RWPE2 (cell line): ENCODE data around the gene MNX1.

Experiments used
- ATAC-seq: fragments of 200-7000 bp; cut with Tn5 transposase; 3 replicates; pipeline ENCODE4 v1.9.1; 2021; ENCODE audit warnings: low read depth
- DNase-seq: peaks from one replicate; pipeline ENCODE4 v3.0.0-alpha.2; 2020; ENCODE audit warnings: low spot score
- H3K27ac ChIP-seq: fragments of 450-650 bp; 2 replicates; pipeline ENCODE4 v1.5.1; 2017; ENCODE audit warnings: mild to moderate bottlenecking; ENCODE audit not compliant: poor library complexity, severe bottlenecking
- H3K27me3 ChIP-seq: fragments of 250-450 bp; sonication (Bioruptor Pico); 2 replicates; pipeline ENCODE4 v1.5.1; 2021; ENCODE audit warnings: mild to moderate bottlenecking, moderate library complexity; ENCODE audit not compliant: insufficient read depth, poor library complexity, severe bottlenecking
- H3K36me3 ChIP-seq: fragments of 250-450 bp; sonication (Bioruptor Pico); 2 replicates; pipeline ENCODE4 v1.5.1; 2020; ENCODE audit warnings: low read depth, mild to moderate bottlenecking, moderate library complexity
- H3K4me1 ChIP-seq: fragments of 250-450 bp; sonication (Bioruptor Pico); 2 replicates; pipeline ENCODE4 v1.5.1; 2021; ENCODE audit warnings: mild to moderate bottlenecking, moderate library complexity; ENCODE audit not compliant: insufficient read depth, poor library complexity, severe bottlenecking
- H3K4me3 ChIP-seq: fragments of 250-450 bp; sonication (Bioruptor Pico); 2 replicates; pipeline ENCODE4 v1.5.1; 2021; ENCODE audit warnings: mild to moderate bottlenecking, moderate library complexity; ENCODE audit not compliant: severe bottlenecking
- H3K9me3 ChIP-seq: fragments of 250-450 bp; sonication (Bioruptor Pico); 2 replicates; pipeline ENCODE4 v1.5.1; 2021; ENCODE audit warnings: mild to moderate bottlenecking, moderate library complexity; ENCODE audit not compliant: severe bottlenecking
- TF ChIP-seq, protein P1 (sequence below): fragments of 450-650 bp; IDR thresholded peaks from one replicate; pipeline ENCODE4 v1.5.1; 2017; ENCODE audit warnings: mild to moderate bottlenecking, moderate library complexity; ENCODE audit not compliant: poor library complexity, severe bottlenecking

MNX1 gene

DNA sequence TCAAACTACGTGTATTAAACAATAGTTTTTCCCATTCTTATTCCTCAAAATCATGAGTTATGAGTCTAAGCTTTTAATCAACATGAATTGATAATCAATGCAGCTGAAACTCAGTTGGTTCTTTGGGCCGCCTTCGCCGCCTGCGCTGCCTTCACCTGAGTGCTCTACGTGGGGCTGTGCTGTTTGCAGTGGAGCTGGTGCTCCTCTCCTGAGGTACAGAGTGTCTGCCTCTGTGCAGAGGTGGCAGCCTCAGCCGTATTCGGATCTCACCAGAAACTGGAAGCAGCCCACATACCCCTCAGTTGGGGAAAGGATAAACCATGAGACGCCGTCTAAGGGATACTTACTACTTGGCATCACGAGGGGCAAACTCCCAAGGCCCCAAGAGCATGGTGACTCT lies 45.5 kb downstream of the MNX1 start:
- ATAC-seq (no peak), DNase-seq (no peak)
- Histone ChIP-seq H3K4me1 (peaks cover 18% of the 10 kb centered on the region), H3K27ac (no peak overlapping the region), H3K9me3 (no peaks in the 10 kb centered on the region), H3K36me3 (peaks cover 91% of the 10 kb centered on the region), H3K27me3 (no peaks in the 10 kb centered on the region), H3K4me3 (no peak overlapping the region)
- TF ChIP-seq, protein P1, sequence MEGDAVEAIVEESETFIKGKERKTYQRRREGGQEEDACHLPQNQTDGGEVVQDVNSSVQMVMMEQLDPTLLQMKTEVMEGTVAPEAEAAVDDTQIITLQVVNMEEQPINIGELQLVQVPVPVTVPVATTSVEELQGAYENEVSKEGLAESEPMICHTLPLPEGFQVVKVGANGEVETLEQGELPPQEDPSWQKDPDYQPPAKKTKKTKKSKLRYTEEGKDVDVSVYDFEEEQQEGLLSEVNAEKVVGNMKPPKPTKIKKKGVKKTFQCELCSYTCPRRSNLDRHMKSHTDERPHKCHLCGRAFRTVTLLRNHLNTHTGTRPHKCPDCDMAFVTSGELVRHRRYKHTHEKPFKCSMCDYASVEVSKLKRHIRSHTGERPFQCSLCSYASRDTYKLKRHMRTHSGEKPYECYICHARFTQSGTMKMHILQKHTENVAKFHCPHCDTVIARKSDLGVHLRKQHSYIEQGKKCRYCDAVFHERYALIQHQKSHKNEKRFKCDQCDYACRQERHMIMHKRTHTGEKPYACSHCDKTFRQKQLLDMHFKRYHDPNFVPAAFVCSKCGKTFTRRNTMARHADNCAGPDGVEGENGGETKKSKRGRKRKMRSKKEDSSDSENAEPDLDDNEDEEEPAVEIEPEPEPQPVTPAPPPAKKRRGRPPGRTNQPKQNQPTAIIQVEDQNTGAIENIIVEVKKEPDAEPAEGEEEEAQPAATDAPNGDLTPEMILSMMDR: no peak

DNA sequence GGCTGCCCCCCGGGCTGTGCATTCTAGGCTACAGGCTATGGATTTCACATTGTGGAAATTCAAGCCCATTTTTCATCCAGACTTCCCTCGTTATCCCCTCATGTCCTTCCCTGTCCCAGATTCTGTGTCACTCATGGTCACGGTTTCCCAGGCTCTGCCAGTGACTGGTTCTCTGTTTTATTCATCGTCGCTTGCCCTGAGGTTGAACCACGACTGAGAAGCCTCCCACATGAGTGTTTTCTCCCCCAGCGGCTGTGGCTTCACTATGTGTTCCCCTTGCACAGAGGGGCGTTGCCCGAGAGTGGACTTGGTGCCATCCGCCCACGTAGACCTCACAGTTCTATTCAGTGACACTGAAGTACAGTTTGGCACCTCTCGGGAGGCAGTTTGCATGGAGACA lies 47.0 kb downstream of the MNX1 start:
- no peaks in the 10 kb centered on the region for H3K27me3 ChIP-seq
- no peak overlapping the region for H3K27ac ChIP-seq
- H3K4me3 ChIP-seq: no peak overlapping the region
- DNase-seq (no peak), ATAC-seq (no peak)
- TF ChIP-seq, protein P1: no peak
- peaks cover 4% of the 10 kb centered on the region for H3K4me1 ChIP-seq
- no peaks in the 10 kb centered on the region for H3K9me3 ChIP-seq
- H3K36me3 ChIP-seq: peaks cover 93% of the 10 kb centered on the region

DNA sequence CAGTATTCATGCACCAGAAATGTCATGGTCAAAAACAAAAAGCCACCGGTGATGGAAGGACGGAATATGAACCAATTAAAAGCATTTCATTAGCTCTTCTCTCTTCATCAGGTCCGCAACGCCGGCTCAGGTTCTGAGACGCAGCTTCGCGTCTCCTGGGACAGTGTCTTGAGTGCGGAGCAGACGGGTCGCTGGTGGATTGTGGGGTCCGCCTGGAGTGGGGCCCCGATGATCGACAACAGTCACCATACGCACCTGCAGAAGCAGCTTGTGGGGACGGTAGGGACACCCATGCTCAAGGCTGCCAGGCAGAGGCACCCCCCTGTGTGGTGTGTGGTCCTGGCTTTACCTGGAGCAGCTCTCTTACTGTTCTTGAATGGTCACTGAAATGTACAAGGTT lies 47.6 kb downstream of the MNX1 start:
- TF ChIP-seq, protein P1: no peak
- H3K36me3 ChIP-seq: peaks cover 95% of the 10 kb centered on the region
- no peaks in the 10 kb centered on the region for H3K27me3 ChIP-seq
- ATAC-seq (no peak), DNase-seq (no peak)
- no peak overlapping the region for H3K27ac ChIP-seq
- H3K9me3 ChIP-seq: no peaks in the 10 kb centered on the region
- no peaks in the 10 kb centered on the region for H3K4me1 ChIP-seq
- H3K4me3 ChIP-seq: no peak overlapping the region

DNA sequence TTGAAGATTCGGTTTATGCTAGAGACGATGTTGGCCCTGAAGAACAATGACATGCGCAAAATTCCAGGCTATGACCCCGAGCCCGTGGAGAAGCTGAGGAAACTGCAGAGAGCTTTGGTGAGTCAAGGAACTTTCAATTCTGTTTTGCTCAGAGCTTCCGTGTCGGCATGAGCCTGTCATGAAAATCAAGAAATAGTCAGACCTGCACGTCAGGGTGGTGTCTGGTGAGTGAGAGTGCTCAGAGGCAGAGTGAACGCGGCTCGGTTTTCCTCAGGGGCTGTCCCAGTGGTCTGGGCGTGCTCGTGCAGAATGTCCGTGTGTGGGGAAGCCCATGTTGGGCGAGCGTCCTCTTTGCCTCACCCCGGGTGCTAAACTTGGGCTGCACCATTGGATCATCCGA lies 48.3 kb downstream of the MNX1 start:
- no peak for ATAC-seq
- TF ChIP-seq, protein P1: no peak
- no peak for DNase-seq
- Histone ChIP-seq H3K27ac (no peak overlapping the region), H3K36me3 (peaks cover 94% of the 10 kb centered on the region), H3K9me3 (no peaks in the 10 kb centered on the region), H3K4me1 (no peaks in the 10 kb centered on the region), H3K27me3 (no peaks in the 10 kb centered on the region), H3K4me3 (no peak overlapping the region)

DNA sequence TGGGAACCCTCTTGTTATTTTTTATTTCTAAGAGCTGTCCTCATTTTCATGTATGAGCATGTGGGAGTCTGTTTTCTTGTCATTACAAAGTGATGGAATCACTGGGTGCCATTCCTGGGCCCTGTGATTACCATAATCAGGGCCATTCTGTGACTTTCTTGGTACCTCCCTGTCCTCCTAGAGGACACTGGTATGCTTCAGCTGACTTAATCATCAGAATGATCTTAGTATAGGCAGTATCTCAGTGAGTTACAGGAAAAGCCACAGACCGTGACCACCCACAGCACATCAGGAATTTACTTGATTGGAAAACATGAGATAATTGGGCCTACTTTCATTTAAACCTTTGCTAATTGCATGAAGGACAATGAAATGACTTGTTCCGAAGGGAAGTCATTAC lies 53.7 kb downstream of the MNX1 start:
- H3K27ac ChIP-seq: no peak overlapping the region
- ATAC-seq (no peak), DNase-seq (no peak)
- TF ChIP-seq, protein P1: no peak
- no peaks in the 10 kb centered on the region for H3K27me3 ChIP-seq
- no peaks in the 10 kb centered on the region for H3K9me3 ChIP-seq
- H3K36me3 ChIP-seq: peaks cover 97% of the 10 kb centered on the region
- no peak overlapping the region for H3K4me3 ChIP-seq
- peaks cover 7% of the 10 kb centered on the region for H3K4me1 ChIP-seq
